B cell (primary cell): ENCODE measurements around the gene PRDM15. TPM values are rescaled to one million over a fixed set of nuclear protein-coding genes. Genes with fewer than 3 reads are reported as not detected.

Source experiments
- ATAC-seq: fragments of 200-7000 bp; cut with Tn5 transposase; one replicate; pipeline ENCODE4 v1.10.0; 2021; ENCODE audit warnings: low read depth, mild to moderate bottlenecking, moderate number of reproducible peaks, moderate library complexity
- CTCF ChIA-PET: fragments of 350-600 bp; sonication (Branson Sonifier 250); formaldehyde crosslinking; loops from one replicate; lab custom pipeline; 2021; ENCODE audit warnings: antibody characterized with exemption, inconsistent platforms; lab: Charles Lee
- POLR2A ChIA-PET: fragments of 350-600 bp; sonication (Branson Sonifier 250); formaldehyde crosslinking; loops from one replicate; lab custom pipeline; 2021; ENCODE audit warnings: antibody characterized with exemption; lab: Charles Lee
- DNase-seq: peaks from one replicate; pipeline ENCODE4 v3.0.0; 2013
- H2AFZ ChIP-seq: 2 replicates; pipeline ENCODE4 v1.6.1; 2012; ENCODE audit warnings: mild to moderate bottlenecking, low read depth, low read length; ENCODE audit not compliant: insufficient read depth, poor library complexity, severe bottlenecking
- H3K27ac ChIP-seq, 2 donors: 1 replicate in 1 of 2; 2 replicates in 1 of 2; pipeline ENCODE4 v1.5.1; 2012 to 2013; ENCODE audit warnings: low read length in 2 of 2, mild to moderate bottlenecking in 2 of 2, moderate library complexity in 1 of 2
- H3K27me3 ChIP-seq, 4 experiments: fragments of 200-600 bp in 1 of 4; sonication (generic) in 1 of 4; replicated peaks in 1 of 4; 1 replicate in 2 of 4; 2 replicates in 2 of 4; pipeline versions ENCODE4 v1.6.1 to v1.7.0; 2013 to 2016; ENCODE audit warnings: low read length in 3 of 4, mild to moderate bottlenecking in 2 of 4, mixed read lengths in 1 of 4, moderate library complexity in 1 of 4; ENCODE audit not compliant: insufficient read depth in 4 of 4, control insufficient read depth in 3 of 4; ENCODE audit errors: control extremely low read depth in 1 of 4
- H3K36me3 ChIP-seq, 2 experiments: replicated peaks in 1 of 2; 1 replicate in 1 of 2; 2 replicates in 1 of 2; pipeline versions ENCODE4 v1.6.1 to v1.7.1; 2013; ENCODE audit warnings: low read length in 1 of 2; ENCODE audit not compliant: insufficient read depth in 2 of 2, control insufficient read depth in 1 of 2; ENCODE audit errors: control extremely low read depth in 1 of 2, extremely low read depth in 1 of 2
- H3K4me1 ChIP-seq, 2 donors: fragments of 200-600 bp in 1 of 2; sonication (generic) in 1 of 2; 1 replicate in 1 of 2; 2 replicates in 1 of 2; pipeline versions ENCODE4 v1.5.1 to v1.6.1; 2013 to 2017; ENCODE audit warnings: low read length in 2 of 2; ENCODE audit not compliant: control insufficient read depth in 2 of 2, insufficient read depth in 2 of 2
- H3K4me2 ChIP-seq: replicated peaks from 2 replicates; pipeline ENCODE3; 2012; ENCODE audit warnings: mild to moderate bottlenecking, low read depth, low read length; ENCODE audit not compliant: poor library complexity, severe bottlenecking
- H3K4me3 ChIP-seq, 5 experiments: fragments of 200-600 bp in 1 of 5; sonication (generic) in 1 of 5; 1 replicate in 3 of 5; 2 replicates in 2 of 5; pipeline versions ENCODE4 v1.5.1 to v1.7.0; 2011 to 2016; ENCODE audit warnings: low read length in 4 of 5, mild to moderate bottlenecking in 4 of 5, low read depth in 2 of 5, control low read depth in 1 of 5, moderate library complexity in 1 of 5; ENCODE audit not compliant: insufficient read depth in 1 of 5; ENCODE audit errors: control extremely low read depth in 1 of 5, extremely low read depth in 1 of 5
- H3K79me2 ChIP-seq: fragments of 200-600 bp; sonication (generic); one replicate; pipeline ENCODE4 v1.6.0; 2016; ENCODE audit warnings: low read length; ENCODE audit not compliant: control insufficient read depth, insufficient read depth
- H3K9ac ChIP-seq: fragments of 200-600 bp; sonication (generic); 2 replicates; pipeline ENCODE4 v1.6.1; 2017; ENCODE audit warnings: mild to moderate bottlenecking, low read length, moderate library complexity
- H3K9me3 ChIP-seq, 3 donors: one replicate each; pipeline versions ENCODE4 v1.6.1 to v1.7.1; 2013; ENCODE audit warnings: low read length in 2 of 3; ENCODE audit not compliant: control insufficient read depth in 2 of 3, insufficient read depth in 1 of 3; ENCODE audit errors: control extremely low read depth in 1 of 3
- H4K20me1 ChIP-seq: 2 replicates; pipeline ENCODE4 v1.6.0; 2012; ENCODE audit warnings: mild to moderate bottlenecking, low read length; ENCODE audit not compliant: insufficient read depth, control insufficient read depth, poor library complexity, severe bottlenecking
- H3K27ac Mint-ChIP-seq: one replicate; pipeline ENCODE4 v1.8.0; 2021; ENCODE audit warnings: mixed read lengths
- H3K27me3 Mint-ChIP-seq: one replicate; pipeline ENCODE4 v1.8.0; 2021; ENCODE audit warnings: mixed read lengths
- H3K4me1 Mint-ChIP-seq: one replicate; pipeline ENCODE4 v1.8.0; 2021; ENCODE audit warnings: mixed read lengths
- H3K4me3 Mint-ChIP-seq: one replicate; pipeline ENCODE4 v1.8.0; 2021; ENCODE audit warnings: mixed read lengths
- H3K9me3 Mint-ChIP-seq: one replicate; pipeline ENCODE4 v1.8.0; 2022; ENCODE audit warnings: mixed read lengths; ENCODE audit not compliant: insufficient read depth
- EZH2 ChIP-seq: IDR thresholded peaks from 2 replicates; pipeline ENCODE4 v1.6.1; 2012; ENCODE audit warnings: borderline replicate concordance, low read depth, mild to moderate bottlenecking, moderate library complexity, low read length; ENCODE audit not compliant: insufficient read depth, poor library complexity, severe bottlenecking
- WGBS: methylation state at CpG from one replicate; pipeline ENCODE4 v1.1.5; 2013; ENCODE audit warnings: missing lambda C conversion rate; ENCODE audit not compliant: insufficient coverage; 5-methylcytosine and 5-hydroxymethylcytosine counted together
- intact Hi-C: fragments of 100-400 bp; cut with micrococcal nuclease; formaldehyde crosslinking; loops from one replicate; pipeline ENCODE4 v1.10.0; 2022
- polyA plus RNA-seq: library from polyadenylated mRNA; depleted of rRNA; stranded (reverse); fragments of >200 nt; gene quantifications from 2 replicates; pipeline ENCODE4 v1.2.3, GENCODE V29; 2012
- total RNA-seq, 2 donors: library from RNA; stranded (reverse); fragments of 120-200 nt in 1 of 2; gene quantifications; 1 replicate in 1 of 2; 2 replicates in 1 of 2; pipeline versions ENCODE4 v1.2.3 to v1.2.4, GENCODE V29; 2013 to 2022
- TF ChIP-seq, protein P1 (sequence below): fragments of 200-600 bp; IDR thresholded peaks from one replicate; pipeline ENCODE4 v1.8.0; 2022; ENCODE audit warnings: antibody characterized with exemption, mild to moderate bottlenecking

The PRDM15 gene
- total and polyA plus RNA-seq, 2 donors (not counting 1 experiment from before 2014, with no cell fraction given) = 21.3 to 29.2 TPM

GRCh38 chr21:41871293-41872030 lies 7.7 kb downstream of the PRDM15 start:
- TF ChIP-seq, protein P1, sequence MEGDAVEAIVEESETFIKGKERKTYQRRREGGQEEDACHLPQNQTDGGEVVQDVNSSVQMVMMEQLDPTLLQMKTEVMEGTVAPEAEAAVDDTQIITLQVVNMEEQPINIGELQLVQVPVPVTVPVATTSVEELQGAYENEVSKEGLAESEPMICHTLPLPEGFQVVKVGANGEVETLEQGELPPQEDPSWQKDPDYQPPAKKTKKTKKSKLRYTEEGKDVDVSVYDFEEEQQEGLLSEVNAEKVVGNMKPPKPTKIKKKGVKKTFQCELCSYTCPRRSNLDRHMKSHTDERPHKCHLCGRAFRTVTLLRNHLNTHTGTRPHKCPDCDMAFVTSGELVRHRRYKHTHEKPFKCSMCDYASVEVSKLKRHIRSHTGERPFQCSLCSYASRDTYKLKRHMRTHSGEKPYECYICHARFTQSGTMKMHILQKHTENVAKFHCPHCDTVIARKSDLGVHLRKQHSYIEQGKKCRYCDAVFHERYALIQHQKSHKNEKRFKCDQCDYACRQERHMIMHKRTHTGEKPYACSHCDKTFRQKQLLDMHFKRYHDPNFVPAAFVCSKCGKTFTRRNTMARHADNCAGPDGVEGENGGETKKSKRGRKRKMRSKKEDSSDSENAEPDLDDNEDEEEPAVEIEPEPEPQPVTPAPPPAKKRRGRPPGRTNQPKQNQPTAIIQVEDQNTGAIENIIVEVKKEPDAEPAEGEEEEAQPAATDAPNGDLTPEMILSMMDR = no peak
- no peak for TF ChIP-seq EZH2
- Histone ChIP-seq H3K4me1 (peaks cover 13 to 16% of the 10 kb centered on the region in 2 donors), H3K9ac (no peak overlapping the region), H3K79me2 (peaks cover 80% of the 10 kb centered on the region), H3K4me3 (no peak overlapping the region), H3K27ac (no peak overlapping the region), H3K27me3 (no peaks in the 10 kb centered on the region), H4K20me1 (peaks cover 45% of the 10 kb centered on the region), H3K4me2 (no peak overlapping the region), H2AFZ (no peak overlapping the region), H3K9me3 (no peaks in the 10 kb centered on the region), H3K36me3 (peaks cover 0 to 6% of the 10 kb centered on the region in 2 experiments)
- H3K9me3 Mint-ChIP-seq = no peaks in the 10 kb centered on the region
- WGBS = 96% methylated on average over 13 of the region's 15 CpGs
- H3K4me3 Mint-ChIP-seq = no peak overlapping the region
- peaks cover 40% of the 10 kb centered on the region for H3K4me1 Mint-ChIP-seq
- ChIA-PET CTCF (interaction anchor here (1.3 kb wide), 1 partner anchor 246 kb away, joined by 4 read pairs; no protein-coding TSS in a partner anchor), POLR2A (no interaction called here)
- intact Hi-C loops = no loop called here
- ATAC-seq (no peak), DNase-seq (no peak)
- H3K27me3 Mint-ChIP-seq = no peaks in the 10 kb centered on the region
- no peak overlapping the region for H3K27ac Mint-ChIP-seq

DNA sequence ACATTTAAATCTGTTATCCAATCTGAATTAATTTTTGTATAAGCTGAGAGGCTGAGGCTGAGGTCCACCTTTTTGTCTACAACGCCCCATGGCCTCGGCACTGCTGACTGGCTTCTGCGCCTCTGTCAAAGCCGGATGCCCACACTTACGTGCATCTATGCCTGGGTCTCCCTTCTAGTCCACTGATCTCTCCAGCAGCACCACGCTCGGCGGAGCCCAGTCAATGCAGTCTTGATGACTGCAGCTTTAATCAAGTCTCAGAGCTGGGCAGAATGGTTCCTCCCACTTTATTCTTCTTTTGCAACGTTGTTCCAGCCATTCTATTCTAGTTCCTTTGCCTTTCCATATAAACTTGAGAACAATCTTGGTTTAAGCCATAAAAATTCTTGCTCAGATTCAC lies 9.4 kb downstream of the PRDM15 start:
- H3K9me3 Mint-ChIP-seq = no peaks in the 10 kb centered on the region
- Histone ChIP-seq H3K4me3 (no peak overlapping the region), H3K36me3 (peaks cover 0 to 6% of the 10 kb centered on the region in 2 experiments), H3K79me2 (peaks cover 80% of the 10 kb centered on the region), H3K4me1 (peaks cover 20 to 26% of the 10 kb centered on the region in 2 donors), H3K9me3 (no peaks in the 10 kb centered on the region), H3K9ac (no peak overlapping the region), H3K27me3 (no peaks in the 10 kb centered on the region), H3K4me2 (no peak overlapping the region), H3K27ac (no peak overlapping the region), H2AFZ (no peak overlapping the region), H4K20me1 (peaks cover 54% of the 10 kb centered on the region)
- no peak overlapping the region for H3K27ac Mint-ChIP-seq
- no peak for DNase-seq
- no peak overlapping the region for H3K4me3 Mint-ChIP-seq
- ChIA-PET POLR2A (interaction anchor here (1.8 kb wide), 1 partner anchor 8 kb away, joined by 5 read pairs; no protein-coding TSS in a partner anchor), CTCF (interaction anchor here (1.2 kb wide), 1 partner anchor 248 kb away, joined by 3 read pairs; no protein-coding TSS in a partner anchor)
- intact Hi-C loops = loop anchor here (5.0 to 10.0 kb wide), 3 partner anchors 37 to 248 kb away; no protein-coding TSS in a partner anchor
- peaks cover 46% of the 10 kb centered on the region for H3K4me1 Mint-ChIP-seq
- H3K27me3 Mint-ChIP-seq = no peaks in the 10 kb centered on the region
- WGBS = 93% methylated on average over 9 of the region's 9 CpGs
- no peak for ATAC-seq
- TF ChIP-seq, protein P1 = no peak
- no peak for TF ChIP-seq EZH2
